H1 (cell line): ENCODE data around the gene VPS37C. TPM values are rescaled to one million over a fixed set of nuclear protein-coding genes. Genes with fewer than 3 reads are reported as not detected.

Source experiments
- CTCF ChIA-PET: fragments of 300-600 bp; sonication (Branson Sonifier 250); formaldehyde crosslinking; loops from one replicate; lab custom pipeline; 2021; ENCODE audit not compliant: partially characterized antibody; lab: Charles Lee
- POLR2A ChIA-PET: fragments of 300-600 bp; sonication (Branson Sonifier 250); formaldehyde crosslinking; loops from one replicate; lab custom pipeline; 2021; ENCODE audit warnings: inconsistent platforms; ENCODE audit not compliant: partially characterized antibody; lab: Charles Lee
- DNase-seq, 2 experiments: peaks; one replicate each; pipeline versions ENCODE4 v3.0.0 to v3.0.0-alpha.2; 2010 to 2022; ENCODE audit warnings: low spot score in 2 of 2, low read depth in 1 of 2, mixed read lengths in 1 of 2
- FAIRE-seq: peaks from 2 replicates; lab custom pipeline; 2011; peaks lifted over from hg19 to GRCh38; lab: Jason Lieb, UNC
- H2AFZ ChIP-seq: 2 replicates; pipeline ENCODE4 v1.8.1; 2012; ENCODE audit warnings: low read length, inconsistent platforms
- H2AK5ac ChIP-seq: 2 replicates; pipeline ENCODE4 v1.6.1; 2013; ENCODE audit warnings: low read depth, low read length
- H2BK120ac ChIP-seq: replicated peaks from 2 replicates; pipeline ENCODE3; 2013; ENCODE audit warnings: low read depth, low read length, inconsistent platforms
- H2BK12ac ChIP-seq: 2 replicates; pipeline ENCODE4 v1.6.1; 2013; ENCODE audit warnings: low read depth, low read length
- H2BK15ac ChIP-seq: 2 replicates; pipeline ENCODE4 v1.6.1; 2013; ENCODE audit warnings: low read length
- H2BK20ac ChIP-seq: 2 replicates; pipeline ENCODE4 v1.6.1; 2013; ENCODE audit warnings: low read length
- H2BK5ac ChIP-seq: 2 replicates; pipeline ENCODE4 v1.6.1; 2013; ENCODE audit warnings: low read depth, low read length
- H3K14ac ChIP-seq: 2 replicates; pipeline ENCODE4 v1.6.1; 2013; ENCODE audit warnings: inconsistent platforms; ENCODE audit not compliant: insufficient read length
- H3K18ac ChIP-seq: 2 replicates; pipeline ENCODE4 v1.6.1; 2013; ENCODE audit warnings: low read length; ENCODE audit errors: extremely low read depth
- H3K23ac ChIP-seq: 2 replicates; pipeline ENCODE4 v1.6.1; 2013; ENCODE audit warnings: inconsistent platforms; ENCODE audit not compliant: insufficient read length
- H3K23me2 ChIP-seq: 2 replicates; pipeline ENCODE4 v1.6.1; 2013; ENCODE audit warnings: low read depth, low read length
- H3K27ac ChIP-seq: 2 replicates; pipeline ENCODE4 v1.6.1; 2011; ENCODE audit warnings: low read depth, low read length, inconsistent platforms
- H3K27me3 ChIP-seq, 4 experiments: replicated peaks in 1 of 4; 1 replicate in 1 of 4; 2 replicates in 3 of 4; pipeline versions ENCODE4 v1.6.1 to v1.8.1; 2011 to 2013; ENCODE audit warnings: low read length in 3 of 4, mild to moderate bottlenecking in 3 of 4, inconsistent platforms in 2 of 4, mixed read lengths in 2 of 4, moderate library complexity in 1 of 4; ENCODE audit not compliant: control insufficient read depth in 3 of 4, insufficient read depth in 3 of 4; ENCODE audit errors: extremely low read depth in 1 of 4
- H3K36me3 ChIP-seq, 4 experiments: 2 replicates each; pipeline versions ENCODE4 v1.6.1 to v1.8.1; 2011 to 2013; ENCODE audit warnings: mild to moderate bottlenecking in 4 of 4, low read length in 3 of 4, moderate library complexity in 2 of 4, control low read depth in 1 of 4, inconsistent platforms in 1 of 4; ENCODE audit not compliant: insufficient read depth in 4 of 4, control insufficient read depth in 2 of 4
- H3K4ac ChIP-seq: replicated peaks from 2 replicates; pipeline ENCODE3; 2013; ENCODE audit warnings: low read length, low read depth, mixed read lengths, inconsistent platforms; ENCODE audit not compliant: insufficient read length
- H3K4me1 ChIP-seq, 4 experiments: replicated peaks in 1 of 4; 1 replicate in 1 of 4; 2 replicates in 3 of 4; pipeline versions ENCODE4 v1.6.1 to v1.8.1; 2011 to 2013; ENCODE audit warnings: low read length in 3 of 4, inconsistent platforms in 2 of 4, mixed read lengths in 1 of 4; ENCODE audit not compliant: insufficient read depth in 4 of 4, control insufficient read depth in 3 of 4
- H3K4me2 ChIP-seq, 2 experiments: 2 replicates each; pipeline versions ENCODE4 v1.6.1 to v1.8.1; 2011 to 2013; ENCODE audit warnings: low read depth in 2 of 2, low read length in 2 of 2, control low read depth in 1 of 2, inconsistent platforms in 1 of 2, mild to moderate bottlenecking in 1 of 2; ENCODE audit not compliant: insufficient read depth in 1 of 2
- H3K4me3 ChIP-seq, 4 experiments: fragments of 200-600, 300-600 bp in 1 of 4; sonication (generic), shearing (Covaris generic), sonication (Bioruptor Twin) in 1 of 4; 2 replicates each; pipeline versions ENCODE4 v1.5.1 to v1.8.1; 2011 to 2016; ENCODE audit warnings: low read length in 4 of 4, low read depth in 3 of 4, control low read depth in 2 of 4, inconsistent platforms in 2 of 4, mild to moderate bottlenecking in 2 of 4, mixed read lengths in 1 of 4, moderate library complexity in 1 of 4; ENCODE audit not compliant: insufficient read depth in 2 of 4; ENCODE audit errors: extremely low read depth in 1 of 4
- H3K56ac ChIP-seq: replicated peaks from 2 replicates; pipeline ENCODE3; 2013; ENCODE audit warnings: low read depth, mild to moderate bottlenecking, mixed read lengths, low read length, inconsistent platforms; ENCODE audit not compliant: insufficient read length
- H3K79me1 ChIP-seq: 2 replicates; pipeline ENCODE4 v1.6.1; 2013; ENCODE audit warnings: low read depth, low read length, control low read depth
- H3K79me2 ChIP-seq, 2 experiments: 2 replicates each; pipeline versions ENCODE4 v1.6.1 to v1.8.1; 2012 to 2013; ENCODE audit warnings: low read length in 2 of 2, mild to moderate bottlenecking in 2 of 2, inconsistent platforms in 1 of 2; ENCODE audit not compliant: insufficient read depth in 2 of 2, control insufficient read depth in 1 of 2
- H3K9ac ChIP-seq, 4 experiments: replicated peaks in 1 of 4; 1 replicate in 1 of 4; 2 replicates in 3 of 4; pipeline versions ENCODE4 v1.6.1 to v1.8.1; 2011 to 2013; ENCODE audit warnings: low read depth in 3 of 4, low read length in 3 of 4, control low read depth in 2 of 4, mild to moderate bottlenecking in 2 of 4, moderate library complexity in 2 of 4, inconsistent platforms in 1 of 4; ENCODE audit errors: extremely low read depth in 1 of 4
- H3K9me3 ChIP-seq, 2 experiments: 2 replicates each; pipeline versions ENCODE4 v1.6.1 to v1.8.1; 2012 to 2013; ENCODE audit warnings: mild to moderate bottlenecking in 2 of 2, moderate library complexity in 2 of 2, control low read depth in 1 of 2, inconsistent platforms in 1 of 2, low read depth in 1 of 2, low read length in 1 of 2, mixed read lengths in 1 of 2; ENCODE audit not compliant: insufficient read depth in 2 of 2
- H4K20me1 ChIP-seq, 2 experiments: replicated peaks in 1 of 2; 2 replicates each; pipeline versions ENCODE3 to v1.8.1; 2011 to 2013; ENCODE audit warnings: inconsistent platforms in 2 of 2, low read length in 2 of 2, mild to moderate bottlenecking in 1 of 2; ENCODE audit not compliant: insufficient read depth in 2 of 2, control insufficient read depth in 1 of 2
- H4K5ac ChIP-seq: 2 replicates; pipeline ENCODE4 v1.6.1; 2013; ENCODE audit warnings: low read length, low read depth, mixed read lengths, inconsistent platforms; ENCODE audit not compliant: insufficient read length
- H4K8ac ChIP-seq: 2 replicates; pipeline ENCODE4 v1.8.0; 2013; ENCODE audit warnings: mild to moderate bottlenecking, moderate library complexity, low read length, inconsistent platforms; ENCODE audit not compliant: insufficient read depth; ENCODE audit errors: extremely low read depth
- H4K91ac ChIP-seq: replicated peaks from 2 replicates; pipeline ENCODE3; 2013; ENCODE audit warnings: low read length, mixed read lengths, inconsistent platforms; ENCODE audit not compliant: insufficient read length
- GABPA ChIP-seq: IDR thresholded peaks from 2 replicates; pipeline ENCODE4 v1.6.1; 2011; ENCODE audit warnings: mild to moderate bottlenecking, low read length, moderate library complexity, borderline replicate concordance; ENCODE audit not compliant: insufficient read depth
- KDM4A ChIP-seq: IDR thresholded peaks from one replicate; pipeline ENCODE4 v1.7.1; 2012; ENCODE audit warnings: low read depth, mild to moderate bottlenecking, moderate library complexity, low read length, inconsistent platforms; ENCODE audit not compliant: severe bottlenecking
- MAFK ChIP-seq: IDR thresholded peaks from 2 replicates; pipeline ENCODE4 v1.6.1; 2012; ENCODE audit warnings: low read depth, mild to moderate bottlenecking, improper control_type of control experiment, low read length
- SP1 ChIP-seq: IDR thresholded peaks from 2 replicates; pipeline ENCODE4 v1.6.1; 2011; ENCODE audit warnings: low read depth, low read length
- WGBS, 2 experiments: shearing (Covaris generic) in 1 of 2; methylation state at CpG; one replicate each; pipeline versions ENCODE4 v1.1.6 to v1.1.7; 2013 to 2015; ENCODE audit warnings: low lambda C conversion rate in 2 of 2, mixed read lengths in 2 of 2, inconsistent platforms in 1 of 2, low coverage in 1 of 2, missing lambda C conversion rate in 1 of 2; ENCODE audit not compliant: insufficient replicate concordance in 2 of 2, insufficient coverage in 1 of 2, insufficient read length in 1 of 2; ENCODE audit errors: extremely low coverage in 1 of 2, missing lambda C conversion rate in 1 of 2; 5-methylcytosine and 5-hydroxymethylcytosine counted together
- polyA plus RNA-seq, 7 experiments: library from polyadenylated mRNA; depleted of rRNA in 3 of 7; stranded (reverse) in 5 of 7; unstranded in 2 of 7; fragments of >200 nt in 5 of 7; fragments of 200-250 nt in 2 of 7; gene quantifications; 1 replicate in 5 of 7; 2 replicates in 1 of 7; 4 replicates in 1 of 7; pipeline versions ENCODE4 v1.2.1 to v1.2.3, GENCODE V29; 2011 to 2013; ENCODE audit warnings: missing spikeins in 2 of 7, mixed read lengths in 2 of 7
- total RNA-seq: library from RNA; stranded (reverse); fragmentation: NEBNext Ultra II Directional; extraction: Animal tissue kit (Norgen Biotek cat#: 25700); gene quantifications from 2 replicates; pipeline ENCODE4 v1.2.1, GENCODE V29; 2021

The VPS37C gene
- total and polyA plus RNA-seq, 2 of the 8 experiments (the other 6 are each of a cell fraction or from before 2014, with no cell fraction given) = 12.9 to 21.0 TPM

DNA sequence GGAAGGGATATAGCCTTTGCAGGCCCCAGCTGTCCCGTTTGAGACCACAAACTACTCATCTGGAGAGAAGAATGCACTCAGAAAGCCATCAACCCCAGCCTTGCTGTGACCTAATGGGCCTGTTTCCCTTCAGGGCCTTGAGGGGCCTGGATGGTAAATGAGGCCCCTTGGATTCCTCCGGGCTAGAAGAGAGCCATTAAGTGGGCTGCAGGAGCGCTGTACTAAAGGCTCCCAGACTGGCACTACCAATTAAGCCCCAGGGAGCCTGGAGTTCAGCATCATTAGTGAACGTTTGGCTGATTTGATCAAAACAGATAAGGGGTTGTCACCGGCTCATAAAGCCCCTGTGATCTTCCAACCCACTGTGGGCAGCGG is 35.9 kb downstream of the VPS37C start:
- H3K4me3 ChIP-seq = no peak overlapping the region
- no peak overlapping the region for H3K9ac ChIP-seq
- H4K5ac ChIP-seq = no peak overlapping the region
- no peak overlapping the region for H2AFZ ChIP-seq
- no peak overlapping the region for H3K14ac ChIP-seq
- no peak overlapping the region for H2BK12ac ChIP-seq
- peak overlapping the region; percentile 66; the same call in 1 of the 2 replicates for H4K8ac ChIP-seq
- H3K56ac ChIP-seq = no peak overlapping the region
- H3K23ac ChIP-seq = no peak overlapping the region
- H2BK5ac ChIP-seq = no peak overlapping the region
- peaks cover 0 to 3% of the 10 kb centered on the region in 2 experiments for H4K20me1 ChIP-seq
- no peak overlapping the region for H2BK120ac ChIP-seq
- ChIA-PET CTCF (interaction anchor here (0.7 to 7.1 kb wide), 10 partner anchors 10 to 212 kb away, joined by 3 to 38 read pairs (median 5); partner anchors contain the start of gene TMEM109), POLR2A (no interaction called here)
- H3K4ac ChIP-seq = no peak overlapping the region
- no peak overlapping the region for H3K27ac ChIP-seq
- peaks cover 0 to 3% (median 1%) of the 10 kb centered on the region in 4 experiments; a peak in 4 of 7 replicates for H3K4me1 ChIP-seq
- H3K79me1 ChIP-seq = no peaks in the 10 kb centered on the region
- H3K4me2 ChIP-seq = no peak overlapping the region
- H3K18ac ChIP-seq = no peak overlapping the region
- no peak overlapping the region for H4K91ac ChIP-seq
- H2BK20ac ChIP-seq = no peak overlapping the region
- no peaks in the 10 kb centered on the region for H3K79me2 ChIP-seq
- H3K36me3 ChIP-seq = no peaks in the 10 kb centered on the region
- H2AK5ac ChIP-seq = no peak overlapping the region
- no peak overlapping the region for H2BK15ac ChIP-seq
- peaks cover 5% of the 10 kb centered on the region; the same call in 1 of the 2 replicates for H3K23me2 ChIP-seq
- no peaks in the 10 kb centered on the region for H3K27me3 ChIP-seq
- FAIRE-seq (no peak), DNase-seq (no peak)
- no peaks in the 10 kb centered on the region for H3K9me3 ChIP-seq
- WGBS, 2 experiments = 93% methylated on average over 6 of the region's 6 CpGs; no CpG with 5 or more reads in 1 of the 2 experiments
- TF ChIP-seq KDM4A (no peak), GABPA (no peak), MAFK (no peak), SP1 (no peak)
